SU-DHL-6 (cell line): ENCODE measurements around the gene NR1H2.

Source experiments
- CTCF ChIP-seq: fragments of 200-600 bp; sonication (generic); IDR thresholded peaks from one replicate; pipeline ENCODE4 v1.5.1; 2017; ENCODE audit warnings: antibody characterized with exemption, mild to moderate bottlenecking, low read length, moderate library complexity; ENCODE audit not compliant: insufficient read depth, poor library complexity, severe bottlenecking
- EZH2phosphoT487 ChIP-seq: fragments of 200-600 bp; sonication (generic), shearing (Covaris generic); conservative IDR thresholded peaks from 2 replicates; pipeline ENCODE4 v1.6.1; 2018; ENCODE audit warnings: mild to moderate bottlenecking, antibody characterized with exemption, low read length, moderate library complexity, mixed read lengths

- no peak for TF ChIP-seq CTCF
- no peak for TF ChIP-seq EZH2phosphoT487
Measured at GRCh38 chr19:50377517-50377916, 1.3 kb downstream of the NR1H2 start.
